ENCODE data around the gene RAPGEF6.
"Not testable (repeated sequence)": the region's sequence is repeated elsewhere in the genome, so short reads cannot be mapped to it uniquely, and the experiment has no call there.

Gene RAPGEF6

DNA sequence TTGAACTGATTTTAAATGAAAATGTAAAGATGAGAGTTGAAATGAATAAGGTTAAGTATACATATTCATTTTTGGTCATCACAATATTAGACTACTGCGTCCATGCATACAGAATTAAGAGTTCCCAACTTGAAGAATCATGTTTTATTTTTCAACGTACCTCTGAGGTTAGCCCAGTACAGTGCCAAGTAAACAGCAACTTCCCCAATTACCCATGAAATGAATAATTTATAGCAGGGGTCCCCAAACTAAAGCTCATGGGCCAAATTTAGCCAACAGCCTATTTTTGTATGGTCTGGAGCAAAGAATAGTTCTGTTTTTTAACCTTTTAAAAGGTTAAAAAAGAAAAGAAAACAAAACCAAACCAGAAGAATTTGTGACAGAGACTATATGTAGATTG lies 203.2 kb downstream of the RAPGEF6 start:
- H3K27ac Mint-ChIP-seq: no peak overlapping the region

DNA sequence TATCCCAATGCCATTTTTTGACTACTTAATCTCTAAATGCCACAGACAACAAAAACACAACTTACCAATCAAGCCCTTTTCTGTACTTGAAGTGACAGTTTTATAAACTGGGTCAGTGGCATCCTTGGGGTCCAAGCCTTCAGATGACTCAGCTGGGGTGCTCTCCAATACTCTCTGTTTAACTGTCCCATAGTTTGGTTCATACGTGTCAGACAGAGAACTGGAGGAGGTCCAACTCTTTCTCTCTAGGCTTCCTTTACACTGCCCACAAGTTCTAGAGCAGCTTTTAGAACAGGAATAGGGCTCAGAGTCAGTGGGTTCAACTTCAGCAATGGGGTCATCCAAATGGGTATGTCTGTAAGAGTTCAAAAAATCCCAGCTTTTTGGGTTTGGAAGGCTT lies 204.2 kb downstream of the RAPGEF6 start:
- no peak overlapping the region for H3K27ac Mint-ChIP-seq
- no peak for ATAC-seq
- peaks cover 63% of the 10 kb centered on the region for H3K36me3 Mint-ChIP-seq

More for the DNA sequence above, 203.2 kb downstream of the RAPGEF6 start:
- ATAC-seq: no peak
- H3K4me1 Mint-ChIP-seq: no peaks in the 10 kb centered on the region
- peaks cover 66% of the 10 kb centered on the region for H3K36me3 Mint-ChIP-seq
- no peak overlapping the region for H3K4me3 Mint-ChIP-seq
- H3K9me3 Mint-ChIP-seq: no peaks in the 10 kb centered on the region
- no peaks in the 10 kb centered on the region for H3K27me3 Mint-ChIP-seq

DNA sequence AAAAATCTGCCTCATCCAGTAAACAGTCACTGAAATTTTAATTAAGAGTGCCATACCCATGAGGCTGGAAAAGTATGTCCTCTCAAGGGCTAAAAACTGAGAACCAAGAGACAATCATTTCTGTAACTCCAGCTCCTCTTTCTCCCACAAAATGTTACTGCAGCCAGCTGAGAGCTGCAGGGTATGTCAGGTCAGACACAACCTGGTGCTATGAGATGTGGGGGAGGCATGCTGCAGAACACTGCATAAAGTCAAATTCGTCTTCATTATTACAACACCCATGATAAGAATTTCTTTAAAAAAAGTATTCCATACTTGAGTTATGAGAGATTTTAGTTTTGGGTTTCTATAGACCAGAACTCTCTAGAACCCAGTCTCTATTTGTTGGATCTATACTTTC lies 209.0 kb downstream of the RAPGEF6 start:
- no peaks in the 10 kb centered on the region for H3K9me3 Mint-ChIP-seq
- no peak for ATAC-seq
- H3K27me3 Mint-ChIP-seq: no peaks in the 10 kb centered on the region
- H3K27ac Mint-ChIP-seq: no peak overlapping the region
- H3K4me1 Mint-ChIP-seq: no peaks in the 10 kb centered on the region
- H3K4me3 Mint-ChIP-seq: no peak overlapping the region
- H3K36me3 Mint-ChIP-seq: peaks cover 56% of the 10 kb centered on the region

More for the DNA sequence above, 204.2 kb downstream of the RAPGEF6 start:
- Mint-ChIP-seq H3K4me3 (no peak overlapping the region), H3K27me3 (no peaks in the 10 kb centered on the region), H3K4me1 (no peaks in the 10 kb centered on the region), H3K9me3 (no peaks in the 10 kb centered on the region)

DNA sequence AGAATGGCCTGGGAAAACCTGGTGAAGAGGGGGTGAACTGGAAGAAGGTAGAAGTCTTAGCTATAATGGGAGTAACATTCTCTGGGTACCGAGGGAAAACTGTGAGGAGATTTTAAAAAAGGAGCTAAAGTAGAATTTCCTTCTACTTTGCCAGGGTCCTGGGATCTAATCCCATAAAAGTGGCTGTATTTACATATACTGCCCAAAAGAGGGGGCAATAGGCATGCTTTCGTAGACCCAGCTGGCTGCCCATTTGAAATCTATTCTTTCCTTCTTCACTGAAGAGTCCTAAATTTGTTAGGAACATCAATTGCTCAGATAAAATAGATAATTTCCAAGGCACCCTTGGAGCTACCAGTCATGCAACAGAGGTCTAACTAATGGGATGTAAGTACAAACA lies 212.0 kb downstream of the RAPGEF6 start:
- Mint-ChIP-seq H3K4me3 (no peak overlapping the region), H3K4me1 (peaks cover 9% of the 10 kb centered on the region), H3K9me3 (no peaks in the 10 kb centered on the region), H3K27me3 (no peaks in the 10 kb centered on the region), H3K27ac (no peak overlapping the region), H3K36me3 (peaks cover 37% of the 10 kb centered on the region)
- ATAC-seq: no peak

DNA sequence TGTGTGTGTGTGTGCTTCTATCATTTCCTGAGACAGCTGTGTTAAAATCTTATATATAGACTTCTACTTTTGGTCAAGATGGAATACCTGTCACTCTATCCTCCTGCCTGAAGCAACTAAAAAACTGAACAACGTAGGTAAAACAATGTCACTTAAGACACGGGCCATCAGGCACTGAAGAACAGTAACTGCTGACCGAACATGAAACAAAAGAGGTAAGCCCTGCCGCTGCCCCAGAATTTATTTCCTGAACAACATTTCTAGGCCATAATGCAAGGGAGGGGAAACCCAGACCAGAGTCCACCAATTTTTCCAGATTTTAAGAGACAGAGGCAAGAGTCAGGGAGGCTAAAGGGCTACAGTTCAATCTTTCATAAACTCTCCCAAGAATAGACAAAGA lies 215.2 kb downstream of the RAPGEF6 start:
- no peaks in the 10 kb centered on the region for H3K27me3 Mint-ChIP-seq
- H3K4me3 Mint-ChIP-seq: no peak overlapping the region
- peaks cover 33% of the 10 kb centered on the region for H3K36me3 Mint-ChIP-seq
- no peaks in the 10 kb centered on the region for H3K9me3 Mint-ChIP-seq
- no peak for ATAC-seq
- H3K4me1 Mint-ChIP-seq: peaks cover 31% of the 10 kb centered on the region
- peak overlapping the region; percentile 30 for H3K27ac Mint-ChIP-seq

DNA sequence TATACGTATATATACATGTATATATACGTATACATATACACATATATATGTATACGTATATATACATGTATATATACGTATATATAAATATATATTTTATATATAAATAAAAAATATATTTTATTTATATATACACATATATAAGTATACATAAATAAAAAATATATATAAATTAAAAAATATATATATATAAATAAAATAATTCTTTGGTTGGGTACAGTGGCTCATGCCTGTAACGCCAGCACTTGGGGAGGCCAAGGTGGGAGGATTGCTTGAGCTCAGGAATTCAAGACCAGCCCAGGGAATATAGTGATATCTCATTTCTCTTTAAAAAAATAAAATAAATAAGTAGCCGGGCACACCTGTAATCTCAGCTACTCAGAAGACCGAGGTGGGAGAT lies 216.2 kb downstream of the RAPGEF6 start:
- peaks cover 33% of the 10 kb centered on the region for H3K36me3 Mint-ChIP-seq
- H3K9me3 Mint-ChIP-seq: no peaks in the 10 kb centered on the region

DNA sequence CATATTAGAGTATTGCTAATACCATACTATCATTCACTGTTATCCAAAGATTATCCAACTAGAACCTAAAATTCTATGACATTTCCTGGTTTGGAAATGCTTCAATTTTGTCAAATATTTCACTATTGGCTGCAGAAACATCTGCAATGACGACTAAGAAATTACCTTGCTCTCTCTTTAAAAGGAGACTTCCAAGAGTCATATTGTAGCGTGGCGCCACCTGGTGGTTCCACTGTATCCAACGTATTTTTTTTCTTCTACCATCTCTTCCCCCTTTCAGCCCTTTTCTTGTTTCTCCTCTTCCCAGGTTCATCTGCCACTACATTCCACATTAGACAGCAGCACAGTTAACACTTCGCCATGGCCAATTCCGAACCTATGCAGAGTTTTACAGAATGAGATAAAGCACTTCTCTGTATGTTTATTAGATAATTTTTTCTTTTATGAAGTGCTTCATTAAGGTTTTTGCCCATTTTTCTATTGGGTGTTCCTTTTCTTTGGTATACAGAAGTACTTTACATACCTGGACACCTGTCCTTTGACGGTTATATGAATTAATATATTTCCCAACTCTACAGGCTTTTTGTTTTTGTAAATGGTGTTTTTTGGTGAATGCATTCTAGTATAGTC lies 217.7 kb downstream of the RAPGEF6 start:
- ATAC-seq: peak; percentile 61
- Mint-ChIP-seq H3K27me3 (no peaks in the 10 kb centered on the region), H3K36me3 (peaks cover 26% of the 10 kb centered on the region), H3K4me3 (peak overlapping the region; percentile 7), H3K4me1 (peaks cover 41% of the 10 kb centered on the region), H3K9me3 (no peaks in the 10 kb centered on the region), H3K27ac (no peak overlapping the region)

More for the DNA sequence above, 216.2 kb downstream of the RAPGEF6 start:
- ATAC-seq: no peak
- no peaks in the 10 kb centered on the region for H3K27me3 Mint-ChIP-seq
- H3K4me3 Mint-ChIP-seq: no peak overlapping the region
- no peak overlapping the region for H3K27ac Mint-ChIP-seq
- H3K4me1 Mint-ChIP-seq: peaks cover 39% of the 10 kb centered on the region

DNA sequence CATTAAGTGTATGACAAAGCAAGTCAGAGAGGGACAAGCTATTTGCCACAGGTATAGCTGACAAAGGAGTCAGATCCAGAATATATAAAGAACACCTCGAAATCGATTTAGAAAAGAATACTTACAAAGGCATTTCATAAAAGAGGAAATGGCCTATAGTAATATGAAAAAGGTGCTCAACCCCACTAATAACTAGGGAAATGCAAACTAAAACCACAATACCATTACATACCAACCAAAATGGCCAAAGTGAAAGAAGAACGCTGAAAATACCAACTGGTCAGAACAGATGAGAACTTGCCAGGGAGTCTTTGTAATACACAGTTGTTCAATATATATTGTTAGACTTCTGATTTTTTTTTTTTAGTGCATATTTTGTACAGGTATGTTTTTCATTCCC lies 218.3 kb downstream of the RAPGEF6 start:
- peak; percentile 75 for ATAC-seq
- Mint-ChIP-seq H3K4me3 (peak overlapping the region; percentile 7), H3K9me3 (no peaks in the 10 kb centered on the region), H3K4me1 (peaks cover 41% of the 10 kb centered on the region), H3K36me3 (peaks cover 21% of the 10 kb centered on the region), H3K27ac (no peak overlapping the region), H3K27me3 (no peaks in the 10 kb centered on the region)

DNA sequence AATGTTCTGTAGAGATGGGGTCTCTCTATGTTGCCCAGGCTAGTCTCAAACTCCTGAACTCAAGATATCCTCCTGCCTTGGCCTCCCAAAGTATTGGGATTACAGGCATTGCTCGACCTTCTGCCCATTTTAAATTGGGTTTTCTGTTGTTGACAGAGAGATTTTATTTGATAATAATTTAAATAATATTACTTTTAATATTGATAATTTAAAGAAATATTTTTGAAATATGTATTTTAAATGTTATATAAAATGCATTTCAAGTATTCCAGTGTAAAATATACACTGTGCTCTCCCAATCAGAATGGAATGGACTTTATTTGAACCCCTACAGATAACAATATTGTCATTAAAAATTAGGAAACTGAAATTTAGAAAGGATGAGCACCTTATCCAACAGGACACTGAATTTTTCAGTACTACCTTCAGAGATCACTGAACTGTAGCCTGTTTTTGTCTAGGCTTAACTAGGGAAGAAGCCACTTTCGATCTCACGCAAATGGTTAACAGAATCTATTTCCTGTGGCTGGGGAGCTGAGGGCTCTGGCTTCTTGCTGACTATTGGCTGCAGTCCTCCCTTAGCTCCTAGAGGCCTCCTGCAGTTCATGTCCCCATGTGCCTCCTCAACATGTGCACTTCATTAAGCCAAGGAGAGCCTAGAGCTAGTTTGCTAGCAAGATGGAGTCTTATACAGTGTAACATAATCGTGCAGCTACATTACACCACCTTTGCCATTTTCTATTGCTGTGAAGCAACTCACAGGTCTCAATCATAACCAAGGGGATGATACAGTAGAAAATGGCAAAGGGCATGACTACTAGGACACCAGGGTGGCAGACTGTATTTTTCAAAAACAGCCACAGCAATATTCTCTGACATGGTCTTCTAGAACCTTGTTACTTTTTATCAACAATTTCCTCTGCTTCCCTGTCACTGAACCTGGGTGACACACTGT lies 221.1 kb downstream of the RAPGEF6 start:
- Mint-ChIP-seq H3K4me1 (peaks cover 32% of the 10 kb centered on the region), H3K9me3 (no peaks in the 10 kb centered on the region), H3K36me3 (peaks cover 33% of the 10 kb centered on the region), H3K4me3 (no peak overlapping the region), H3K27ac (peak overlapping the region; percentile 52), H3K27me3 (no peaks in the 10 kb centered on the region)
- ATAC-seq: peak; percentile 41

DNA sequence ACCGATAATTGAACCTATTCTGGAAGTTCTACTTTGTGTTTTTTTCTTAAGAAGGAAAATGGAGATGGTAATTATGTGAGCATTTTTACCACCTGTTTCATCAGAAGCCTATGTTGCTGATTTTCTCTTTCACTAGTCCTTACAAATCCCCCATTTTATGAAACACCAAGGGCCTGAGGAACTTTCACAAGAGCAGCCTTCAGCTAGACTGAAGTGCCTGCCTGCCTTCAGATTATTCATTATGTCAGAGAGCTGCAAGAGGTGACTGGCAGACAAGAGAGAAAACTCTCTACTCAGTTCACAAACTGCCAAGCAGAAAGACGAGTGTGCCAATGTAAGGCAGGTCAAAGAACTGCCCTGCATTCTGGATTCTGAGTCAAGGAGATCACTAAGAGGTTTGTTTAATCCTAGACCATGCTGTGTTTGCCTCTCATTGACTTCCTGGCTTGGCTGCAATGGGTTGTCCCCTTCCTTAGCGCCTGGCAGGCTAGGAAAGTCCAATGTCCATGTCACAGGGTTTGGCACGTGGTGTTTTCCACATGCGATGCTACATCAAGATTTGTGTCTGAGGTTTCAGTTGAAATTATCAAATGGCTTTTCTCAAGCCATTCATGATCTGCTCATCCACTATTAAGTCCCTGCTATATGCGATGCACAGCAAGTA lies 227.9 kb downstream of the RAPGEF6 start:
- peaks cover 4% of the 10 kb centered on the region for H3K9me3 Mint-ChIP-seq
- H3K27me3 Mint-ChIP-seq: no peaks in the 10 kb centered on the region
- H3K4me1 Mint-ChIP-seq: no peaks in the 10 kb centered on the region
- peaks cover 84% of the 10 kb centered on the region for H3K36me3 Mint-ChIP-seq
- H3K27ac Mint-ChIP-seq: no peak overlapping the region
- no peak for ATAC-seq
- no peak overlapping the region for H3K4me3 Mint-ChIP-seq

DNA sequence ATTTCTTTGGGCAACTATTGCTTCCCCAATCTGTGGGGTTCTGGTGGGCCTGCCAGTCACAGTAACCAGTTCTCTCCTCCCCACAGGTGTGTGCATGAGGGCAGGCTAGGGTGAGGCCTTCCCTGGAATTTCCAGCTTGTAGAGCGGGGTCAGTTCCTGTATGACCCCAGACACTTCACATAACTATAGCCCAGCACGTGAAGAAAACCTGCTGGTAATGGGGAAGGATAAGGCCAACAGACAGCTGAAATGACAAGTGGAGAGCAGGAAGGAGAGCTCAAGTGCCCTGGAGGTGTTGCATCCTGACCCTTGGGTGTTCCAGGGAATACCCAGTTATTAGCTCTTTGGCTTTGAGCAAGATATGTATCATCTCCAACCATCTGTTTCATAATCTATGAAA lies 229.0 kb downstream of the RAPGEF6 start:
- H3K27me3 Mint-ChIP-seq: no peaks in the 10 kb centered on the region
- no peaks in the 10 kb centered on the region for H3K4me1 Mint-ChIP-seq
- peaks cover 84% of the 10 kb centered on the region for H3K36me3 Mint-ChIP-seq
- H3K4me3 Mint-ChIP-seq: no peak overlapping the region
- peaks cover 7% of the 10 kb centered on the region for H3K9me3 Mint-ChIP-seq
- no peak for ATAC-seq
- H3K27ac Mint-ChIP-seq: peak overlapping the region; percentile 67

DNA sequence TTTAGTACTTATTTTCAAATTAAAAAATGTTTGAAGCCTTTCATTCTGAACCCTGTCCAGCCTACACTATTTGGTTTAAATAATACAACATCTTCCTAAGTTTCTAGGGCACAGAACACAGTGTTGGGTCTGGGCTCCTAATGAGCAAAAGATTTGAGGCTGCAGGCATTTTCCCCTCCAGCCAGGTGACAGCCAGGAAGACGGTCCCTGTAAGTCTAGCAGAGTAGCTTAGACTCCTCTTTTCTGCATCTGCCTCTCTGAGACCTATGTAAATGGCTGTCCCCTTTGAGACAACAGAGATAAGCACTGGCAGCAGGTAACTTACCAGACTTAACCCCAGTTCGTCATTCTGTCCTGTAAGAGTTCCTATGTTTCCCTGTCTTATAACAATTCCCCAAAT lies 229.4 kb downstream of the RAPGEF6 start:
- ATAC-seq: no peak
- Mint-ChIP-seq H3K27ac (peak overlapping the region; percentile 67), H3K9me3 (peaks cover 10% of the 10 kb centered on the region), H3K27me3 (no peaks in the 10 kb centered on the region), H3K4me3 (no peak overlapping the region), H3K4me1 (no peaks in the 10 kb centered on the region), H3K36me3 (peaks cover 84% of the 10 kb centered on the region)

DNA sequence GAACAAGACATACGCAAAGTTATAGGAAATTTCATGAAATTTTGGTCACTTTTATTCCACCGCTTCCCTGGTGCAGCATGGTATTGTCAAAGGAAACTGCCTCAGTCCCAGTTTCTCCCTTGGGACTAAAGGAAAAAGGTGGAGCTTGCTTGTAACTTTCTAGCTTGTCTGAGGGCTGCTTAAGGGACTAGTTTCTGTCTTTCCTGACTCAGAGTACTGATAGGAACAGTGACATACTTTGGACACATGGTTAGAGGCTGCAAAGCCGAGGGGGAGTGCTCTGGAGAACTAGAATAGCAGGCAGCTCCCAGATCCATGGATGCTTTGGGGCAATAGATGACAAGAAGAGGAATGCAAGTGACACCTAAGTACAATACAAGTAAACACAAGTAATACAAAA lies 234.4 kb downstream of the RAPGEF6 start:
- no peak for ATAC-seq
- H3K4me1 Mint-ChIP-seq: peaks cover 17% of the 10 kb centered on the region
- no peak overlapping the region for H3K4me3 Mint-ChIP-seq
- H3K27me3 Mint-ChIP-seq: no peaks in the 10 kb centered on the region
- peaks cover 75% of the 10 kb centered on the region for H3K36me3 Mint-ChIP-seq
- no peak overlapping the region for H3K27ac Mint-ChIP-seq
- peaks cover 14% of the 10 kb centered on the region for H3K9me3 Mint-ChIP-seq

DNA sequence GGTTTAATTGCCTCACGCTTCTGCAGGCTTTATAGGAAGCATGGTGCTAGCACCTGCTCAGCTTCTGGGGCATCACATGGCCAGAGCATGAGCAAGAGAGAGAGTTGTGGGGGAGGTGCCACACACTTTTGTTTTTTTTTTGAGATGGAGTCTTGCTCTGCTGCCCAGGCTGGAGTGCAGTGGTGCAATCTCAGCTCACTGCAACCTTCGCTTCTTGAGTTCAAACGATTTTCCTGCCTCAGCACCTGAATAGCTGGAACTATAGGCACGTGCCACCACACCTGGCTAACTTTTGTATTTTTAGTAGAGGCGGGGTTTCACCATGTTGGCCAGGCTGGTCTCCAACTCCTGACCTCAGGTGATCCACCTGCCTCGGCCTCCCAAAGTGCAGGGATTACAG lies 236.0 kb downstream of the RAPGEF6 start:
- peaks cover 27% of the 10 kb centered on the region for H3K4me1 Mint-ChIP-seq
- not testable (repeated sequence) for H3K27me3 Mint-ChIP-seq, ATAC-seq, H3K4me3 Mint-ChIP-seq
- peaks cover 14% of the 10 kb centered on the region for H3K9me3 Mint-ChIP-seq
- peak overlapping the region; percentile 1 for H3K27ac Mint-ChIP-seq
- peaks cover 71% of the 10 kb centered on the region for H3K36me3 Mint-ChIP-seq

DNA sequence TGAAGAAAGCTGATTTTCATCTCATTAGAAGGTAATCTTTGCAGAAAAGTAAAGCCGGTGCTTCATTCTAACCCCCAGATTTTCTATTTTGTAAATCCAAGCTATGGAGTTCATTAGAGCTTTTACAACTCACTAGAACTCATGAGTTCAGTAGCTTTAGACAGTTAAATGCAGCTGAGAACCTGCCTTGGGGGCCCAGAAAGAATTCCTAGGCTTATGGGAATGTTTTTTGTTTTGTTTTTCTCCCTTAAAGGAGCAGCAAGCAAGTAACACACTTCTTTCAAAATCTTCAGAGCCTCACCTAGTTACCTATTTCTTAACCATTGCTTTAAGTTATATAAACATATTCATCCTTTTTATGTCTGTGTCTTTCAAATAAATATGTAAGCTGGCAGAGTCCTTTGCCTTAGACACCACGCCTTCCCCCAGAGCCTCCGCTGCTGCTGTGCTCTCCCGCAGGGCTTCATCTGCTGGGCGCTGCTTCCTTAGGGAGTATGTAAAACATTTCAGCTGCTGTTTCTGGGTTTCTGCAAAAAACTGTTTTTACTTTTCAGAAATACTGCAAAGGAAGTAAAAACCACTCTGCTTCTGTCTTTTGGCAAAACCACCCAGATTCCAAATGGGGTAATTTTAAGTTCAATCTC lies 238.3 kb downstream of the RAPGEF6 start:
- peaks cover 45% of the 10 kb centered on the region for H3K4me1 Mint-ChIP-seq
- H3K27ac Mint-ChIP-seq: peak overlapping the region; percentile 83
- no peaks in the 10 kb centered on the region for H3K27me3 Mint-ChIP-seq
- no peak overlapping the region for H3K4me3 Mint-ChIP-seq
- peaks cover 7% of the 10 kb centered on the region for H3K9me3 Mint-ChIP-seq
- peaks cover 73% of the 10 kb centered on the region for H3K36me3 Mint-ChIP-seq
- no peak for ATAC-seq

Measured in stimulated activated memory B cell treated with anti-CD40 and anti-IgM and Interleukin-4, amounts not matched to agents 10 μg/mL and 1 μg/mL and 100 μg/mL, for 72 hours (primary cell).